Neural progenitor cell (in vitro differentiated cells): ENCODE results near the gene RERE.

Experiments used
- CTCF ChIP-seq: fragments of 200-600 bp; sonication (generic); IDR thresholded peaks from 2 replicates; pipeline ENCODE4 v1.5.1; 2017; ENCODE audit warnings: antibody characterized with exemption, mild to moderate bottlenecking
- EZH2 ChIP-seq: fragments of 200-600 bp; sonication (generic); IDR thresholded peaks from 2 replicates; pipeline ENCODE4 v1.6.1; 2017; ENCODE audit warnings: antibody characterized with exemption, mild to moderate bottlenecking, moderate library complexity

GRCh38 chr1:8765198-8765597, 52.2 kb downstream of the RERE start:
- TF ChIP-seq CTCF, result no peak
- no peak for TF ChIP-seq EZH2
